Putamen (tissue), 1 donor: ENCODE measurements around the gene CHCHD5.
"Not testable (repeated sequence)": the region's sequence is repeated elsewhere in the genome, so short reads cannot be mapped to it uniquely, and the experiment has no call there.

Experiments
- DNase-seq: peaks from one replicate; pipeline ENCODE4 v3.0.0-alpha.2; 2016; ENCODE audit warnings: low spot score

Gene CHCHD5

GRCh38 chr2:112588611-112589045 is 4.2 kb downstream of the CHCHD5 start:
- DNase-seq: no peak

GRCh38 chr2:112591413-112591812 is 7.0 kb downstream of the CHCHD5 start:
- DNase-seq: no peak

GRCh38 chr2:112593736-112594135 is 9.3 kb downstream of the CHCHD5 start:
- no peak for DNase-seq

GRCh38 chr2:112597537-112598322 is 13.3 kb downstream of the CHCHD5 start:
- no peak for DNase-seq

GRCh38 chr2:112600634-112601033 is 16.2 kb downstream of the CHCHD5 start:
- no peak for DNase-seq

- DNase-seq: no peak
Observed at GRCh38 chr2:112601754-112602153, 17.3 kb downstream of the CHCHD5 start.

- DNase-seq: no peak
Observed at GRCh38 chr2:112602917-112603316, 18.5 kb downstream of the CHCHD5 start.

- no peak for DNase-seq
Observed at GRCh38 chr2:112603731-112604130, 19.3 kb downstream of the CHCHD5 start.

GRCh38 chr2:112604952-112605351 is 20.5 kb downstream of the CHCHD5 start:
- DNase-seq: no peak

- DNase-seq: peak; percentile 43
Observed at GRCh38 chr2:112605926-112606325, 21.5 kb downstream of the CHCHD5 start.

GRCh38 chr2:112606547-112606946 is 22.1 kb downstream of the CHCHD5 start:
- DNase-seq: no peak

- DNase-seq: no peak
Observed at GRCh38 chr2:112607680-112608438, 23.4 kb downstream of the CHCHD5 start.

- DNase-seq: not testable (repeated sequence)
Observed at GRCh38 chr2:112609320-112609719, 24.9 kb downstream of the CHCHD5 start.

- not testable (repeated sequence) for DNase-seq
Observed at GRCh38 chr2:112612283-112612682, 27.9 kb downstream of the CHCHD5 start.

GRCh38 chr2:112614201-112614840 is 29.9 kb downstream of the CHCHD5 start:
- no peak for DNase-seq

GRCh38 chr2:112615051-112615450 is 30.6 kb downstream of the CHCHD5 start:
- no peak for DNase-seq

- DNase-seq: not testable (repeated sequence)
Observed at GRCh38 chr2:112615798-112616197, 31.4 kb downstream of the CHCHD5 start.

GRCh38 chr2:112618383-112618782 is 34.0 kb downstream of the CHCHD5 start:
- DNase-seq: no peak

- no peak for DNase-seq
Observed at GRCh38 chr2:112621790-112622527, 37.5 kb downstream of the CHCHD5 start.

GRCh38 chr2:112622528-112622849 is 38.1 kb downstream of the CHCHD5 start:
- no peak for DNase-seq

- no peak for DNase-seq
Observed at GRCh38 chr2:112623913-112624777, 39.7 kb downstream of the CHCHD5 start.
